Epithelial cell of esophagus (primary cell): ENCODE data around the gene IL2RA.

Experiments
- DNase-seq: peaks from one replicate; pipeline ENCODE4 v3.0.0; 2010; ENCODE audit warnings: low read depth
- H3K4me3 ChIP-seq: 2 replicates; pipeline ENCODE4 v1.5.1; 2011; ENCODE audit warnings: mild to moderate bottlenecking, low read length, control low read depth
- TF ChIP-seq, protein P1 (sequence below): IDR thresholded peaks from 2 replicates; pipeline ENCODE4 v1.5.1; 2011; ENCODE audit warnings: low read depth, mild to moderate bottlenecking, low read length, control low read depth, inconsistent platforms; ENCODE audit not compliant: insufficient read depth; ENCODE audit errors: missing control alignments

Gene IL2RA

DNA sequence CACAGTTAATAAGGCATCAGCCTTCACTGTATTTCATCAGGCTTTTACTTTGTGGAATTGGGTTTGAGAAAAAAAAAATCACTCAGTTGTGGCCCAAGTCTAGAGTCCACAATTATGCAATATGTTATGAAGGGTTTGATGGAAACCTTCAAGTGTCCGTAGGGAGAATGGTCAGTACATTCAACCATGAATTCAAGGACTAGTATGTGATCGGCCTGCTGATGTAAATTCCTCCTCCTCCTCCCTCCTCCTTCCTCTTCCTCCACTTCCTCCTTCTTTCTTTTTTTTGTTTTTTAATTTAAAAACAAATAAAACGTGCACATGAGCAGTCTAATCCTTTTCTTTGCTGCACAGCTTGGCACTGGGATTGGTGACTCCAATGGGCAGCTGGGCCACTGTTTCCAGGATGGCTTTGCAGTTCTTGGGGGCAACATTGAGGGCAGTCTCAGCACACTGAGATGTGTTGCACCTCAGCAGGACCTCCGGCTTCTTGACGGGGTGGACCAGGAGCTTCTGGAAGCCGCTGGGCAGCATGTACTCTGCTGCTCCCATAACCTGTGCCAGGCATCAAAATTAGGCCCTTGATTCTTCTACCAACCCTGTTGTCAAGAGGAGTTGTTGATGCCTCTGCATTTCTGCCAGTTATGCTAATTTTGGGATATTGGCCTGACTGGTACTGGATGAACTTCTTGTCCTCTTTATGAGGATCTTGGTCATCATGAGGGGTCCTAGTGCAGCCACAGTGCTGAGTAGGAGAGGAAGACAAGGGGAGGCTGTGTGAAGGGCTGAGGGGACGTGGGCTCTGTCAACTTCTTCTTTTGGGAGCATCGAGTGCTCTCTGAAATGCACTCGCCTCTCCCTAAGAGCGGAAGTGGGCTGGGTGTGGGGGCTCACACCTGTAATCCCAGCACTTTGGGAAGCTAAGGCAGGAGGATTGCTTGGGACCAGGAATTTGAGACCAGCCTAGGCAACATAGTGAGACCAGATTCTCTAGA, 9.3 kb upstream of the IL2RA start:
- no peak overlapping the region for H3K4me3 ChIP-seq
- TF ChIP-seq, protein P1, sequence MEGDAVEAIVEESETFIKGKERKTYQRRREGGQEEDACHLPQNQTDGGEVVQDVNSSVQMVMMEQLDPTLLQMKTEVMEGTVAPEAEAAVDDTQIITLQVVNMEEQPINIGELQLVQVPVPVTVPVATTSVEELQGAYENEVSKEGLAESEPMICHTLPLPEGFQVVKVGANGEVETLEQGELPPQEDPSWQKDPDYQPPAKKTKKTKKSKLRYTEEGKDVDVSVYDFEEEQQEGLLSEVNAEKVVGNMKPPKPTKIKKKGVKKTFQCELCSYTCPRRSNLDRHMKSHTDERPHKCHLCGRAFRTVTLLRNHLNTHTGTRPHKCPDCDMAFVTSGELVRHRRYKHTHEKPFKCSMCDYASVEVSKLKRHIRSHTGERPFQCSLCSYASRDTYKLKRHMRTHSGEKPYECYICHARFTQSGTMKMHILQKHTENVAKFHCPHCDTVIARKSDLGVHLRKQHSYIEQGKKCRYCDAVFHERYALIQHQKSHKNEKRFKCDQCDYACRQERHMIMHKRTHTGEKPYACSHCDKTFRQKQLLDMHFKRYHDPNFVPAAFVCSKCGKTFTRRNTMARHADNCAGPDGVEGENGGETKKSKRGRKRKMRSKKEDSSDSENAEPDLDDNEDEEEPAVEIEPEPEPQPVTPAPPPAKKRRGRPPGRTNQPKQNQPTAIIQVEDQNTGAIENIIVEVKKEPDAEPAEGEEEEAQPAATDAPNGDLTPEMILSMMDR, result no peak
- no peak for DNase-seq

DNA sequence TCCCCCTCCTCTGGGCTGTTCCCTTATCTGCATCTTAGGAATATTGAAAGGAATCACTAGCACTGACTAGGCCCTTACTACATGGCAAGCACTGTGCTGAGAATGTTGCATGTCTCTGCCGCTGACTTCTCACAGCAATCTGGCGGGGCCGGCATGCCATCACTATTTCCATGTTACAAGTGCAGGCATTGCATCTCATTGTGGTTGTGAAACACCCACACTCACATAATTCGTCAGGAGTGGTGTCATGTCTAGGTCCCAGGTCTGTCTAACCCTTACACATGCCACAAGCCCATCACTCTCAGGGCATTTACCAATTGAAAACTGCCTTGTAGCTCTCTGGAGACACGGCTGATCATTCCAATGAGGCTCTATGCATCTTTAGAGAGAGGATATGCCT, 8.5 kb upstream of the IL2RA start:
- TF ChIP-seq, protein P1, result no peak
- no peak overlapping the region for H3K4me3 ChIP-seq
- no peak for DNase-seq

DNA sequence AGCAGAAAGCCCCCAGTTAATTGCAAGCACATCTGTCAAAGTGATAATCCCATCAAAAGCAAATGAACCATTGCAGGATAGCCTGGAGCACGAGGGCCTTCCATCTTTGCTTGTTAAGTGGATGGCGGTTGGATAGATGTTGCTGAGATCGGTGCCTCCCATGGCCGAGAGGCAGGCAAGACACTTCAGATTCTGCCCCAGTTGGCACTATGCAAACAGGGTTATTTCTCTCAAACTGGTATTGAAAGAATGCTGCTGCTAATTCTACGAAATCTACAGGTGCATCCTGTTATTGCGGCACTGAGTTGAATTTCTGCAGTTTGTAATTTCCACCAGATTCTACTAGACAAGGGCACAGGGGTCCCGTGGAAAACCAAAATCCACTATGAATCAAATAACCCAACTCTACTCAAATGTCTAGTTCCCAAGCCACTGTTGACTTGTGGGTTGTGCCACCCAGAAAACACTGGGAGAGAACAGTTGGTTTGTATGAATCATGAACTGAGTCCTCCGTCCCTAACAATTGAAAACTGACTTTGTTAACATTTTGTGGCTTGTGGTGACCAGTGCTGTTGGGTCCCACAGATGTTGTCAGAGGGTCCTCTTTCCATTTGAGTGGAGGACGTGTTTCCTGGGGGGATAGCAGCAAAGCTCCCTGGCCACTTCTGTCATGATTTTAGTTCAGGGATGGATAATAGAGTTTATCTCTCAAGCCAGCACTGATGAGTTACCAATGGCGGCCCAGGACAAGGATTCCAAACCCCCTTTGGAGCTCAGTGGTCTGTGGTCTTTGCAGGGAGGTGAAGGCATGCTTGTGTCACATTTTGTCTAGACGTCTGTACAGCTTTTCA, 7.1 kb upstream of the IL2RA start:
- no peak for DNase-seq
- TF ChIP-seq, protein P1, result no peak
- no peak overlapping the region for H3K4me3 ChIP-seq

DNA sequence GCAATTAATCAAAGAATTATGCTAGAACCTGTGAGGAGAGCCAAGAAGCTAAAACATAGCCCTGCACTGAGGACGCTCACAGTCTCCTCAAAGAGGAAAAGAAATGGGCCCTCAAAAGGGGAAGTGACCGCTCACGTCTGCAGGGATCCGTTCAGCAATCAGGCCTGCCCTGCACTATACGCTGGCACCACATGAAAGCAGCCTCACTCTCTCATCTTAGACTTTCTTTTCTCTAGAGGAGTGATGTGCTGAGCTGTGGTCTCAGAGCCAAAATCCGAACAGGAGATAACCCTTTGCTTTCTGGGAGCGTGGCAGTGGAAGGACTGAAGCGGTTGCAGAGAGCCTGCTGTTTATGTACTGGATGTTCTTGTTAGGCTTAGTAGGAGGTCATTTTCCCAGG, 6.3 kb upstream of the IL2RA start:
- no peak overlapping the region for H3K4me3 ChIP-seq
- TF ChIP-seq, protein P1, result no peak
- no peak for DNase-seq

DNA sequence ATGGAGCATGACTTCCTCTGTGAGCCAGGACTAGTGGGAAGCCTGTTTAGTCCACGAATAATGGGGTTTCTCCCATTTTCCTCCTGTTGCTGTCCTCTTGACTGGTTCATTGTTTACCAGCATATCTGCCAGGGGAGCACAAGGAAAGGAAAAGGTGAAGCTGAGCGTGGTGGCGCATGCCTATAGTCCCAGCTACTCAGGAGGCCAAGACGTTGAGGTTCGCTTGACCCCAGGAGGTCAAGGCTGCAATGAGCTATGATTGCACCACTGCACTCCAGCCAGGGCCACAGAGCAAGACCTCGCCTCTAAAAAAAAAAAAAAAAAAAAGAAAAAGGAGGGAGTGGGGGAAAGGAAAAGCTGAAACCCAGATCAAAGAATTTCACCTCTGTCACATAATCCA, 5.8 kb upstream of the IL2RA start:
- no peak overlapping the region for H3K4me3 ChIP-seq
- no peak for DNase-seq

DNA sequence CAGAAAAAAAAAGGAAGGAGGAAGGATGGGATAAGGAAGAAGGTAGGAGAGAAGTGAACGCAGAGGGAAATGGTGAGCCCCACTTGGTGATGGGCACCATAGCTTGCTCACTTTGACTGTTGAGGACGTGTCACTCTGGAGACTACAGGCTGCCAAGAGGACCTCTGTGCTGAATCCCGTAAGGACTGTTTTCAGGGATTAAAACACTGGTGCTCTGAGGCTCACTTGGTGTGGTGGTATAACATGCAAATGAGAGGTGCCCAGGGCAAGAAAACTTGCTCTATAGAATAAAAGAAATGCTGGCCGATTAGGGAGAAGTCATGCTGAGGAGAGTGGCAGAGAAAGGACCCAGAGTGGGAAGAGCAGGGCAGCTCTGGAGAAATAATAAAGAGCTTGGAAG, 5.3 kb upstream of the IL2RA start:
- no peak for DNase-seq
- no peak overlapping the region for H3K4me3 ChIP-seq
- TF ChIP-seq, protein P1, result no peak

More for the DNA sequence above, 5.8 kb upstream of the IL2RA start:
- TF ChIP-seq, protein P1, result no peak
